ENCODE data around the gene ADM2. TPM values are rescaled to one million over a fixed set of nuclear protein-coding genes. Genes with fewer than 3 reads are reported as not detected.

Gene ADM2
- total RNA-seq, 1 donor from 2014 or later: 37.6 TPM

DNA sequence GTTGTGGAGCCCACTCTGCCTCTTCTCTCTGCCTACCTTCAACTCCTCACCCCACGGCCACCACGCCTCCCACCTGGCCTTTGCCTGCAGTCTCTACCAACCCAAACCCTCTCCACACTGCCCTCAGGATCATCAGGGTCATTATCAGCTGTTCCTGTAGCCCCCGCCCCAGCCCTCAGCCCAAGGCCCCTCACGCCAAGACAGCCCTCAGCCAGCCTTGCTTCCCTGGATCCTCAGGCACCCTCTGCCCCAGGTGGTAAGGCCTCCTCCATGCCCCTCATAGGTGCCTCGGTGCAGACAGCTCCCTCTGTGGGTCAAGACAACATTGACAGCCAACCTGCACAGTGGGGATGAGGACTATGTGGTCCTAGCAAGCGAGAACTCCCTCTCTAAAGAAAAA, 8.3 kb upstream of the ADM2 start:
- Mint-ChIP-seq H3K27me3 (ENCODE audit: unreplicated experiment) (peaks cover 16% of the 10 kb centered on the region), H3K36me3 (ENCODE audit: unreplicated experiment) (no peaks in the 10 kb centered on the region), H3K9me3 (ENCODE audit: unreplicated experiment) (peaks cover 15% of the 10 kb centered on the region), H3K4me1 (ENCODE audit: low read depth, unreplicated experiment) (peaks cover 36% of the 10 kb centered on the region), H3K4me3 (ENCODE audit: unreplicated experiment) (peak overlapping the region; percentile 99), H3K27ac (ENCODE audit: unreplicated experiment) (peak overlapping the region; percentile 90)
- DNase-seq: no peak
- peak; percentile 20 for TF ChIP-seq CTCF (IDR thresholded peaks at IDR 0.05; ENCODE audit: partially characterized antibody, unreplicated experiment)

DNA sequence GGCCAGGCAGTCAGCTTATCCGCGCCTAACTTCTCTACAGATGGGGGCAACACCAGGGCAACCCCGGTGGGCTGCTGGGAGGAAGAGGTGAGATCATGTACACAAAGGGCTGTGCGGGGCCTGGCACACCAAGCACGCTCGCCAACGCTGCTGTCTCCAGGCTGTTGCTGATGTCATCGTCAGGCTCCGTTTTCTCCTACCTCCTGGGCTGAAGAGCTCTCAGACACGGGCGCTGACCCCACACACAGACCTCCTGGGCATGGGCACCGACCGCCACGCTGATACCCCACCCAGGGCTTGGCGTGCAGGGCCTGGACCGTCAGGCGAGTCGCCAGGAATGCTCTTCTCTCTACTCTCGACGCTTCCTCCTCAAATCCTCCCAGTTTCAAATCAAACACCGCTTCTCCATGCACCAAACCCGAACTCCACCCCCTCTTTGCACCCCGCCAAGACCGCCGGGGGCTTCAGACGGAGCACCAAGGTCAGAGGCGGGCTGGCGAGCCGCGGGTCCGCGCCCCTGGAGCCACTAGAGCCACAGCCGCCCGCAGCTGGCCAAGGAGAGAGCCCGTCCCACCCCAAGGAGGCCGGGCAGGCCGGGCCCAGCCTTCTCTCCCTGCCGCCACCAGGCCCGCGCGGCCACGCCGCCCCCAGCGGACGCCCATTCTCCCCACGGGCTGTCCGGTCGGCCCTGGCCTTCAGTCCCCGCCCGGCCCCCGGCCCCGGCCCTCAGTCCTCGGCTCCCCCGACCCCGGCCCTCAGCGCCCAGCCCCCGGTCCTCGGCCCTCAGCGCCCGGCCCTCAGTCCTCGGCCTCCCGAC, 7.3 kb upstream of the ADM2 start:
- peak; percentile 66 for DNase-seq
- Mint-ChIP-seq H3K27ac (ENCODE audit: unreplicated experiment) (peak overlapping the region; percentile 90), H3K4me1 (ENCODE audit: low read depth, unreplicated experiment) (peaks cover 32% of the 10 kb centered on the region), H3K4me3 (ENCODE audit: unreplicated experiment) (peak overlapping the region; percentile 99), H3K36me3 (ENCODE audit: unreplicated experiment) (no peaks in the 10 kb centered on the region), H3K27me3 (ENCODE audit: unreplicated experiment) (peaks cover 14% of the 10 kb centered on the region), H3K9me3 (ENCODE audit: unreplicated experiment) (peaks cover 14% of the 10 kb centered on the region)
- no peak for TF ChIP-seq CTCF (IDR thresholded peaks at IDR 0.05; ENCODE audit: partially characterized antibody, unreplicated experiment)

DNA sequence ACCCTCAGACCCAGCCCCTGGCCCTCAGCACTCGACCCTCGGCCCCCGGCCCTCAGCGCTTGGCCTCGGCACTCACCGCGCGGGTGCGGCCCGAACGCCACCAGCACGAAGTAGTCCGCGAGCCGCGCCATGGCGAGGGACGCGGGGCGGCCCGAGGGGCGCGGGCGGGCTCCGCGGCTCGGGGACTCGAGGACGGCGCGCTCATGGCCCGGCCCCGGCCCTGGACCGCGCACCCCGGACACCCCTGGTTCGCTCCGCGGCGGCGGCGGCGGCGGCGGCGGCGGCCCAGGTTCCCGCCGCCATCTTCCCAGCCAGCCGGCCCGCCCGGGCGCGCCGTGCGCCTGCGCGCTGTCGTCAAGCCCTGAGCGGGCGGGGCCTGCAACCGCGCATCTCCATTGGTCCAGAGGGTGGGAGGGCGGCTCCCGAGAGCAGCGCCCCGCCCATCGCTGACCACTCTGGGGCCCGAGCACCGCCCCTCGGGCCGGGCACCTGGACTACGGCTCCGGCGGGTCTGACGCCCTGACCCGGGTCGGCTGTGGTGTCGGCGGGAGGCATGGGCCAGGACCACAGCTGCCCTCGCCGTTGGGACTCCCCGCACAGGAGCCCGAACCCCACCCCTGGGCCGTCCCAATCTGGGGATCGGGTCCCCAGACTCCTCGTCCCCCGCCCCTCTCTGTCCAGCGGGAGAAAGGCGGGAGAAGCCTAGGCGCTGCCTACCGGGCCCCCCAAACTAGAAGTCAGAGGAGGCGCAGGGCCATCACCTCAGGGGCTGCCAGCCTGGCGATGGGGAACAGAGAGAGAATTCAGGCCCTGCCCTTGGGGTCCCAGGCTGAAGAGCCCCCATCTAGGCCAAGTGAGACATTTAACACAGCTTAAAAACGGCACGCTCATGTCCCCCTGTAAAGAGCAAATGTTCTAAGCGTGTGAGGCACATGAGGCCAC, 6.4 kb upstream of the ADM2 start, which contains the start of gene SBF1:
TSS of gene SBF1 (minus strand) at position 326 of the 942 bp plus-strand sequence. CDS start at position 131, 195 bp downstream.
- Mint-ChIP-seq H3K36me3 (ENCODE audit: unreplicated experiment) (no peaks in the 10 kb centered on the region), H3K27ac (ENCODE audit: unreplicated experiment) (peak within 1 kb of the TSS; percentile 90), H3K9me3 (ENCODE audit: unreplicated experiment) (peaks cover 19% of the 10 kb centered on the region), H3K27me3 (ENCODE audit: unreplicated experiment) (peaks cover 18% of the 10 kb centered on the region), H3K4me1 (ENCODE audit: low read depth, unreplicated experiment) (peaks cover 32% of the 10 kb centered on the region), H3K4me3 (ENCODE audit: unreplicated experiment) (peak within 1 kb of the TSS; percentile 99)
- TF ChIP-seq CTCF (IDR thresholded peaks at IDR 0.05; ENCODE audit: partially characterized antibody, unreplicated experiment): no peak
- DNase-seq: peak; percentile 94

DNA sequence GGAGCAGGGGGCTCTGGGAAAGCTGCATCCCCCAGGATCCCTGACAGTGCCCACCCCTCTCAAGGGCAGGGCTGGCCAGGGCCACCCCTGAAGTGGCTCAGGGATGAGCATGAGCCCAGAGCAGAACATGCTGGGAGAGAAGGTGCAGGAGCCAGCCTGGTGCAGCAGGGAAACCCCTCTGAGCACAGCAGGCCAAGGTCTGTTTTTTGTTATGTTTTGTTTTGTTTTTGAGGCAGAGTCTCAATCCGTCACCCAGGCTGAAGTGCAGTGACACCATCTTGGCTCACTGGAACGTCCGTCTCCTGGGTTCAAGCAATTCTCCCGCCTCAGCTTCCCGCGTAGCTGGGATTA, 5.7 kb upstream of the ADM2 start:
- TF ChIP-seq CTCF (IDR thresholded peaks at IDR 0.05; ENCODE audit: partially characterized antibody, unreplicated experiment): no peak
- Mint-ChIP-seq H3K4me3 (ENCODE audit: unreplicated experiment) (peak overlapping the region; percentile 73), H3K36me3 (ENCODE audit: unreplicated experiment) (no peaks in the 10 kb centered on the region), H3K27ac (ENCODE audit: unreplicated experiment) (peak overlapping the region; percentile 43), H3K9me3 (ENCODE audit: unreplicated experiment) (peaks cover 23% of the 10 kb centered on the region), H3K4me1 (ENCODE audit: low read depth, unreplicated experiment) (peaks cover 30% of the 10 kb centered on the region), H3K27me3 (ENCODE audit: unreplicated experiment) (peaks cover 19% of the 10 kb centered on the region)
- DNase-seq: peak; percentile 16

All from glutamatergic neuron (in vitro differentiated cells).